ENCODE data around the gene TMEM80.
"Not testable (repeated sequence)": the region's sequence is repeated elsewhere in the genome, so short reads cannot be mapped to it uniquely, and the experiment has no call there.

Gene TMEM80

GRCh38 chr11:723120-723883 is 27.7 kb downstream of the TMEM80 start:
- peak; percentile 40 to 69 for DNase-seq

- DNase-seq: no peak
Observed at GRCh38 chr11:724049-724777, 28.6 kb downstream of the TMEM80 start.

GRCh38 chr11:724778-725386 is 29.3 kb downstream of the TMEM80 start:
- no peak for DNase-seq

- DNase-seq: no peak
Observed at GRCh38 chr11:725624-726202, 30.1 kb downstream of the TMEM80 start.

DNA sequence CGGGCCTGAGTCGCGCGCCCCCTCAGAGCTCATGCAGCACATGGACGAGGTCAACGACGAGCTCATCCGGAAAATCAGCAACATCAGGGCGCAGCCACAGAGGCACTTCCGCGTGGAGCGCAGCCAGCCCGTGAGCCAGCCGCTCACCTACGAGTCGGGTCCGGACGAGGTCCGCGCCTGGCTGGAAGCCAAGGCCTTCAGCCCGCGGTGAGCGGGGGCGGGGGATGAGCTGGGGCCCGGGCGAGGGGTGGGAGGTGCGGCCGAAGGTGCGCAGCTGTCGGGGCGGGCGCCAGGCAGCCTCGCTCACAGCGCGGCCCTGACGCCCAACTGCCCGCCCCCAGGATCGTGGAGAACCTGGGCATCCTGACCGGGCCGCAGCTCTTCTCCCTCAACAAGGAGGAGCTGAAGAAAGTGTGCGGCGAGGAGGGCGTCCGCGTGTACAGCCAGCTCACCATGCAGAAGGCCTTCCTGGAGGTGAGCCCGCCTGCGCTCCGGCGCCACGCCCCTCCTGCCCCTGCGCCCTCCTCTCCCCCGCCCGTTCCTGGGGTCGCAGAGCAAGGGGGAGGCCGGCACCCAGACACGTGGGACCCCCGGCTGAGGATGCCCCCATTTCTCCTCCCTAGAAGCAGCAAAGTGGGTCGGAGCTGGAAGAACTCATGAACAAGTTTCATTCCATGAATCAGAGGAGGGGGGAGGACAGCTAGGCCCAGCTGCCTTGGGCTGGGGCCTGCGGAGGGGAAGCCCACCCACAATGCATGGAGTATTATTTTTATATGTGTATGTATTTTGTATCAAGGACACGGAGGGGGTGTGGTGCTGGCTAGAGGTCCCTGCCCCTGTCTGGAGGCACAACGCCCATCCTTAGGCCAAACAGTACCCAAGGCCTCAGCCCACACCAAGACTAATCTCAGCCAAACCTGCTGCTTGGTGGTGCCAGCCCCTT is 30.9 kb downstream of the TMEM80 start:
- DNase-seq: peak in 1 of 2 donors; percentile 33

DNA sequence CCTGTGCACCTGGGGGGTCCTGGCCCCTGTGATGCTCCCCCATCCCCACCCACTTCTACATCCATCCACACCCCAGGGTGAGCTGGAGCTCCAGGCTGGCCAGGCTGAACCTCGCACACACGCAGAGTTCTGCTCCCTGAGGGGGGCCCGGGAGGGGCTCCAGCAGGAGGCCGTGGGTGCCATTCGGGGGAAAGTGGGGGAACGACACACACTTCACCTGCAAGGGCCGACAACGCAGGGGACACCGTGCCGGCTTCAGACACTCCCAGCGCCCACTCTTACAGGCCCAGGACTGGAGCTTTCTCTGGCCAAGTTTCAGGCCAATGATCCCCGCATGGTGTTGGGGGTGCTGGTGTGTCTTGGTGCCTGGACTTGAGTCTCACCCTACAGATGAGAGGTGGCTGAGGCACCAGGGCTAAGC is 31.7 kb downstream of the TMEM80 start:
- DNase-seq: no peak

- peak; percentile 50 to 68 for DNase-seq
Observed at GRCh38 chr11:727859-728748, 32.5 kb downstream of the TMEM80 start.

GRCh38 chr11:728901-729491 is 33.4 kb downstream of the TMEM80 start:
- DNase-seq: no peak

- DNase-seq: no peak
Observed at GRCh38 chr11:729492-730074, 34.0 kb downstream of the TMEM80 start.

DNA sequence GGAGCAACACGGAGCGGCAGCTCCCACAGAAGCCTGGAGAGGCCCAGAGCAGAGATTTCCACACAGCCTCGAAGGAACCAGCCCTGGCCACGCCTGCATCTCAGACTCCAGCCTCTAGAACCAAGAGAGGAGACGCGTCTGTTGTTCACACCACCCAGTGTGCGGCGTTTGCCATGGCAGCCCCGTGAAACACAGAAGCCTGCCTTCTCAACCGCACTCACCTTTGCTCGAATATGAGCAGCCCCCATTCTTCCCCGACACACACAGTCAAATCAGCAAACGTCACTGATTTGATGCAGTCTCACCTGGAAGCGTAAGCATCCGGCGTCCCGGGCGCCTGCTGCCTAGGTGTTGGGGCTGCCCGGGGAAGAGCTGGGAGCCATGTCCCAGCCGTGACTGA is 37.5 kb downstream of the TMEM80 start:
- DNase-seq: no peak

- DNase-seq: not testable (repeated sequence)
Observed at GRCh38 chr11:734541-734940, 38.9 kb downstream of the TMEM80 start.

DNA sequence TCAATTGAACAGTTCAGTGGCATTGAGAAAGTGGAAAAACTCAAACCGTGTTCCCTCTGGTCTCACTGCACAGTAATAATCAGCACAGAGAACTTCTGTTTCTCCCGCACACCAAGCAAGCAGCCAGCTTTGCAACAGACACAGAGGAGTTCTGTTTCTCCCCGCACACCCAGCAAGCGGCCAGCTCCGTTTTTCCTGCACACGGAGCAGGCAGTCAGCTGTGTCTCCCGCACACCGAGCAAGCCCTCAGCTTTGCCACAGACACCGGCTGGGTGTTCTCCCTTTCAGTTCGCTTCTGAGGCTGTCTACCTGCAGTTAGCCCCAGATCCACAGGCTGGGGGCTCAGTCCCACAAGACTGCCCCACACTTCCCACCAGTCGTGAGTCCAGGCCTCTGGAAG is 41.8 kb downstream of the TMEM80 start:
- DNase-seq: no peak

GRCh38 chr11:737899-738298 is 42.3 kb downstream of the TMEM80 start:
- DNase-seq: not testable (repeated sequence)

- no peak for DNase-seq
Observed at GRCh38 chr11:742156-742546, 46.5 kb downstream of the TMEM80 start.

DNA sequence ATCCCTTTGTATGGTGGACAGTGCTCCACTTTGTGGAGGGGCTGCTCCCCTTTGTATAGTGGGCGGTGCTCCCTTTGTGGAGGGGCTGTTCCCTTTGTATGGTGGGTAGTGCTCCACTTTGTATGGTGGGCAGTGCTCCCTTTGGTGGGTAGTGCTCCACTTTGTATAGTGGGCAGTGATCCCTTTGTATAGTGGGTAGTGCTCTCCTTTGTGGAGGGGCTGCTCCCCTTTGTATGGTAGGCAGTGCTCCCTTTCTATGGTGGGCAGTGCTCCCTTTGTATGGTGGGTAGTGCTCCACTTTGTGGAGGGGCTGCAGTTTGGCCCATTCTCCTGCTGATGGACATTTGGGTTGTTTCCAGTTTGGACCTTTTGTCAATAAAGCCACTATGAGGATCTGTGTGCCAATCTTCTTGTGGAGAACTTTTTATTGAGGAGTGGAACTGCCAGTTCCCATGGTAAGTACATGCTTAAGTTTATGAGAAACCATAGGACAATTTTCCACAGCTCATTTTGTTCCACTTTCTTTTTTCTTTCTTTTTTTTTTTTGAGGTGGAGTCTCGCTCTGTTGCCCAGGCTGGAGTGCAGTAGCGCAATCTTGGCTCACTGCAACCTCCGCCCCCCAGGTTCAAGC is 47.1 kb downstream of the TMEM80 start:
- DNase-seq: no peak

DNA sequence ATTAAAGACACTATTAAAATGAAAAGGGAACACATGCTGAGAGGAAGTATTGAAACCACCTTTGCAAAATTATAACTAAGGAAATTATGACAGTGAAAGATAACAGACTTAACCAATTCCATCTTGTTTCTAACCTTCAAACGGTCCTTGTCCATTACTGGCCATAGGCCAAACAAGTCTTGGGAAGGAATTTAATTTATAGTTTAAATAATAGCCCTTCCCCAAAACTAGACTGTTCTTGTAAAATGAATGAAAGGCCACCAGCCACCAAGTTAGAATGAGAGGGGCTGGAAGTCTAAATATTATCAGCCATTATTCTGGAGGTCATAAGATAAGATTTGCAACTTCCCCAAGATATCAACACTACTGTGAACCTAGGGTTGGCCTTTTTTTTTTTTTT is 49.8 kb downstream of the TMEM80 start:
- no peak for DNase-seq

GRCh38 chr11:746289-747157 is 50.9 kb downstream of the TMEM80 start:
- DNase-seq: peak; percentile 31 to 38

DNA sequence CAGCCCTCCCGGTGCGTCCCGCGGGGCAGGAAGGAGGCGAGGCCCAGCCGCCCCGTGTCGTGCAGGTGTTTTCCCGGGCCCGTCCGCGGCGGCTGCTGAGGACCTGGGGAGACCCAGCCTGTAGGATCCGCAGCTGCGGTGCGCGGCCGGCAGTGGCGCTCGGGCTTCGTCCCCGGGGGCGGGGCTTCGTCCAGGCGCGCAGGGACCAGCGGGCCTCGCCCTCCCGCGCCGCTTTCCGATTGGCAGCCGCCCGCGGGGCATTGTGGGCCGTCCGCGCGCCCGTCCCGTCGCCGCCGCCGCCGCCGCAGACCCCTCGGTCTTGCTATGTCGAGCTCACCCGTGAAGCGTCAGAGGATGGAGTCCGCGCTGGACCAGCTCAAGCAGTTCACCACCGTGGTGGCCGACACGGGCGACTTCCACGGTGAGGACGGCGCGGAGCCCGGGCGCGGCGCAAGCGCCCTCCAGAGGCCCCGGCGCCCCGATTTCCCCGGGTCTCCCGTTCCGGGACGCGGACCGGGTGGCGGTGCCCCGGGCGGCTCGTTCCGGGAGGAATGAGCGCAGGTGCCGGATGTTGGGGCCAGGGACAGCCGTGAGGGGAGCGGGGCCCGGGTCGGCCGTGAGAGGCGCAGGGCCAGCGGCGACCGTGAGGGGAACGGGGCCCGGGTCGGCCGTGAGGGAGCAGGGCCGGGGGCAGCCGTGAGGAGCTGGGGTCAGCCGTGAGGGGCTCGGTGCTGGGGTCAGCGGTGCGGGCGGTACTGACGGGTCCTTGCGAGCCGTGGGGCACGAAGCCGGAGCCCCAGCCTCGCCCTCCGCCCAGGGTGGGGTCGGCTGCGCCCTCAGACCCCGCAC is 51.8 kb downstream of the TMEM80 start, which contains the start of gene TALDO1:
TSS of gene TALDO1 (plus strand) at position 307 of the 849 bp plus-strand sequence. CDS start at position 325, 18 bp downstream.
- peak; percentile 88 to 92 for DNase-seq
